Stimulated activated CD8-positive, alpha-beta memory T cell treated with anti-CD3 and anti-CD28 coated beads, Interleukin-15, amount 100 ng/mL, for 48 hours (primary cell): ENCODE measurements around the gene EXPH5.

Source experiments
- DNase-seq, 2 donors: peaks; one replicate each; pipeline ENCODE4 v3.0.0-alpha.2; 2020; ENCODE audit warnings: low read depth in 2 of 2

The EXPH5 gene

DNA sequence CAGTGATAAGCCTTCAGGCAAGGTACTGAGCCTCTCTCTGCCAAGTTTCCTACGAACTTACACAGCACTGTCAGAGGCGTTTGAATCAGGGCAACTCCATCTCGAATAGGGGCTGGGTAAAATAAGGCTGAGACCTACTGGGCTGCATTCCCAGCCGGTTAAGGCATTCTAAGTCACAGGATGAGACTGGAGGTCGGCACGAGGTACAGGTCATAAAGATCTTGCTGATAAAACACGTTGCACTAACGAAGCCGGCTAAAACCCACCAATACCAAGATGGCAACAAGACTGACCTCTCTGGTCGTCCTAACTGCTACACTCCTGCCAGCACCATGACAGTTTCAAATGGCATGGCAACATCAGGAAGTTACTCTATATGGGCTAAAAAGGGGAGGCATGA is 75.0 kb downstream of the EXPH5 start:
- no peak for DNase-seq

DNA sequence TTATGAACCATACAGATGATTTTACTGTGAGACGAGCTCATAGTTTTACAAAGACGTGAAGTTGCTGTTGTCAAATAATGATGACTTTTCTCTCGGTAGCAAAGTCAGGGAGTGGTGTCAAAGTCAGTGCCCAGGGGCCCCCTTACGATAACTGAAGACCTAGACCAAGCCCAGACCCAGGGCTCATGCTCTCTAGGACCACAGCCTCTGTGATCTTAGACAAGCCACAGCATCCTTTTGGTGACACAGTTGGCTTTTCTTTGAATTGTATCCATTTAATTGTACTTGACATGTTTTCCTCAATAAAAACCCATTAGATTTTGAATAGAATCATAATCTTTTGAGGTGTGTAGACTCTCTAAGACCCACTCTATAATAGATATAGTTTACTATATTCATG is 77.4 kb downstream of the EXPH5 start:
- no peak for DNase-seq

DNA sequence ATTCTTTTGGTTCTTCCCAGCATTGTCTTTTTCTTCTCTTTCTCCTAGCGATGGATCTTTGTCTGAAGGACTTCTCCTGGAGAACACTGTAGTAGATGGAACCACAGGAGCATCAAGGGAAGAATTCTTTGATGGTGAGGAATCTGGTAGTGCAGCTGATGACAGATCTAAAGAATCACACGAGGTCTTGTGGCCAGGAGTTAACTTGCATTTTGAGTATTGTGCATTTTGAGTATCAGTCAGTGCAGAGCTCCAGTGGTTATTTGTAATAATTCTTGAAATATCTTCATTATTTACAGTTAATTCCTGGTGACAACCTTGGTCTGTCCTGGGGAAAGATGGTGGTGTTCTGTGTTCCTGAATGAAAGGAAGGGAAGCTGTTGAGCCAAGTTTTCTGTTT is 80.9 kb downstream of the EXPH5 start:
- no peak for DNase-seq

DNA sequence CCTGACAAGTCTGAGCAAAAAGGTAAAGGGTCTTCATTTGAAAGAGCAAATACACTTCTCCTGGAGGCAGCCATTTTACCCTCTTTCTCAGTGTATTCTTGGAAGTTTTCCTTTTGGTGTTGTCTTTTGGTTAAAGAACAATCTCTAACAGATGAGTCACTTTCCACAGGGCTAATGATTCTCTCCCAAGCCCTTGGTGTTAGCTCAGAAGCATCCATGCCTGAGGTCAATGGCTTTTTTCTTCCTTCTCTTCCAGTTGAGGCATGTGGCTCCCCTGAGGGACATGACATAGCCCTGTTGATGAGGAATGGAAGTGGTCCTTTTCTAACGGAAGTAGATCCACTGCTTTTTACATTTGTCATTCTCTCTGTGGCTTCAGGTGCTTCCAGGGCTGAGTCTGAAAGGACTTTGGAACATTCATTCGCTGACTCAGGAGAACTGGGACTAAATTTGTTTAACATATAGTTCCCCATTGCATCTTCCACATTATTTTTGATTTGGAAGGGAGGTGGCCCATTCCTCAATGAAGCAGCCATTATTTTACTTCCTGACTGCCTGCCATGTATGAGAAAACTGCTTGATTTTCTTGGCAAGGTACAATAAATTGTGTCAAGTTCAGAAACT is 81.6 kb downstream of the EXPH5 start:
- no peak for DNase-seq

DNA sequence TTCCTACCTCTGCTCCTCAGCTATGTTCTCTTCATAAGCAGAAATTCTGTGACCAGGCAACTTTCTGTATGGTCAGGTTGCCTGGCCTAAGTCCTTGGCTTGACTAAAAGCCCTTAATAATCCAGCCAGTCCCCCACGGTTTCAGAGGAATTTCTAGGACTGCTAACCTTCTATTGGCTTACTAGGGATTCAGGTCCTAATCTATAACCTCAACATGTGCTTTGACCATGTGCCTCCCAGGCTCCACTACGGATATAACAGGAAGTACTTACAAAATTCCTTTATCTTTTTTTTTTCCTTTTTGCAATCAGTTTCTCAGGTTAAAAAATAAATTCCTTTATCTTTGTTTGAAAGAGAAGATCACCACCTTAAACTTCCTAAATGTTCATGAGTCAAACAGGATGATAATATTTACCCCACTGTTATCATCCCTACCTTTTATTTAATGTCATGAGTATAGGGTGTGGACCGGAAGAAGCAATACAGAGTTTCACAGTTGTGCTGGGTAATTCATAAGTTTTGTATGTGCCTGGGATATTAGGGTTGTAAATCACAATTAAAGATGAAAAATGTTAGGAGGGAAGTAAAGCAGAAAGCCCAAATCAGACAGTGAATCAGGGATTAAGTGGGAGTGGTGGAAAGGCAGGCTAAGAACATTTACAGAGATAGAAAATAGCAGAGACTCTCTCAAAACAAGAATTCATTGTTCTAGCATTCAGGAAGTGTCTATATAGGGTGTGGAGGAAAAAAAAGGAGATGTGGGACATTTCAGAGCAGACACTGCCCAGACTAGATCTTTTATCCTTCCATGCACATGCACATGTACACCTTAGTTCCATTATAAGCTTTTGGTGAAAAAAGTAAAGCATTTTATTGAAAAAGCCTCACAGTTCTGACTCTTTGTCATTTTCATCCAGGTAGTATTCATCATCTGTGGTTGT is 84.6 kb downstream of the EXPH5 start:
- no peak for DNase-seq

DNA sequence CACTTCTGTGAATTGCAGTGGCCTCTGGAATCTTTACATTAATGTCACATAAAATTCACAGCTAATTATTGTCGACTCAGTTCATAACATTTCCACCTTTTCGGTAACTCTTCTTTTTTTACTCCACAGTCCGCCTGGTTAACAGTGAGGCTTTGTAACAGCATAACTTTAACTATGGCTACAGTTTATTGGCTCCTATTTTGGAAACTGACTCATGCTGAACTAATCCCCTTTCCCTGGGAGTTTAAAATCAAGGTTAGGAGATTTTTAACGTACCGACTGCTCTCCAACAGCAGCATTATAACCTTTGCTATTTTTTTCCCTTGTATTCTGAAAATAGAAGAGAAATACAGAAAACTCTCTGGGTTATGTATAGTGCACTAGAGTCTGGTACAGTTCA is 92.2 kb downstream of the EXPH5 start:
- no peak for DNase-seq

DNA sequence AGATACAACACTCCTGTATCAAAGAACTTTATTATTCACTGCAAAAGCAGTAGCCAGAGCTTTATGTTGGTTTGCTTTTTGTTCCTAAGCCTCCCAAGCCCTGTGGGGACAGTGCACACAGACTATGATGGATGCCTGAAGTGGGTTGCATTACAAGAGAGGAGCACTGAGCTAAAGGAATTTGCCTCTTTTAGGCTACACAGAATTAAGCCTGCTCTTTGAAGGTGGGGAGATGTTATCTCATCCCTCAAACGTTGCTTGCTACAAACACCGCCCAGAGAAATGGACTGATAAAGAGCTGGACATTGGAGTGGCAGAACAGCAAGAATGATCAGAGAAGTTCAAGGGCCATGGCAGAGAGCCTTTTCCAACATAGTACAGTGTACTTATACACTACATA is 92.8 kb downstream of the EXPH5 start:
- DNase-seq, result no peak

DNA sequence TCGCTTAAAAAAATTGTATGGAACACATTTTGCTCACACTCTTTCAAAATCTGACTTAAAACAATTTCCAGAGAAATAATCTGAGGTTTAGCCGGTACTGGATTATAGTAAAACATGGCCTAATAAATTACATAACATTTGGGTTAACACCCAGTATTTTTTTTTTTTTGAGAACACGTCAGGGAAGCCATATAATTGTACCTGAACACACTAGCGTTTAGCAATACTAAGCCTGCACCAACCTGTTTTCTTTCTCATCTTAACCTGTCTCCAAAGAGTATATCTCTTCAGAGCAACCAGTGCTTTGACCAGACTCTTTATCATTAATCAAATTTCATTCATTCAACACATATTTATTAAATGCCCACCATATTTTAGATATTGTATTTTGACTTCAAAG is 93.4 kb downstream of the EXPH5 start:
- DNase-seq, result no peak

DNA sequence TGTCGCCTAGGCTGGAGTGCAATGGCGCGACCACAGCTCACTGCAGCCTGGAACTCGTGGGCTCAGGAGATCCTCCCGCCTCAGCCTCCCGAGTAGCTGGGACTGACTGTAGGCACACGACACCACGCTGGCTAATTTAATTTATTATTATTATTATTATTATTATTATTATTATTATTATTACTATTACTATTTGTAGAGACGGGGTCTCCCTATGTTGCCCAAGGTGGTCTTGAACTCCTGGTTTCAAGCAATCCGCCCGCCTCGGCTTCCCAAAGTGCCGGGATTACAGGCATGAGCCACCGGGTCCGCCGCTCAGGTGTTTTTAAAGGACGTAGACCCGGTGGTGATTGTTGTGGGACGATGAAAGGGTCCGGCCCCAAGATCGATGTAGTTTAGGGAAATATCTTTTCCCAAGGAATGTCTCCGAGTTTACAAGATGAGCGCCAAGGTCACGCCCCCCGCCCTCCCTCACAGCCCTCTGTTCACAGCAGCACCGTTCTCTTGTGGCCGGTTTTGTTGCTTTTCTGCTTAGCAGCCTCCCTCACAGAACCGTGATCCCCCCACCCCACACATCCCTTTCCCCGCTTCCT is 94.7 kb downstream of the EXPH5 start:
- no peak for DNase-seq

DNA sequence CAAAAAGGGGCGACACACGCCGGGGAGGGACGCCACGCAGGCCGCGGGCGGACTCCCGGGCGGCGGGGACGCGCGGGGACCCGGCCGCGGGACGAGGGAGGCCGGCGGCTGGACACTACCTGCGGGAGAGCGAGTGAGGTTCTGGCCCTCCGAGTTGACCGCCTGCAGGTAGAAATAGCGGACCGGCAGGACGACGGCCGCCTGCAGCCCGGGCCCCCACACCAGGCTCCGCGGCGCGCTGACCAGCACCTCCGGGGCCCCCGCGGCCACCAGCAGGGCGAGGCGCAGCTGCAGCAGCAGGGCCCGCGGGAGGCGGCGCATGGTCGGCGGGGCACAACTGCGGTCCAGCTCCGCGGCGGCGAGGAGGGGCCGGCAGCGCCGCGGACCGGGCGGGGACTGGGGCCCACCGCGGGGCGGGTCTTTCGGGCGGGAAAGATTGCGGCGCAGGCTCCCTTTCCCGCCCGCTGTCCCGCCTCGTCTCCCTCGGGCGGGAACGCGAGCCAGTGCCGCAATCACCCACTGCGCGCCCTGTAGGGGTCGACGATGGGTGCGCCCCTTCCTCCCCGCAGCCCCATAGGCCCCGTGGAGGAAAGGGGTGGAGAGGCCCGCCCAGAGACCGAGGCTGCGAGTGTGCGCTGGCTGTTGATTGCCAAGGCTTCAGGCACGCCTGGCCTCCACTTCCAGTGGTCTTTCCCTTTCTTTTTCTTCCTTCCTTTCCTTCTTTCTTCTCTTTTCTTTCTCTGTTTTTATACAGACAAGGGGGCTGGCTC is 95.3 kb downstream of the EXPH5 start, which contains the start of gene POGLUT3:
Gene POGLUT3, minus strand, starts transcription at position 339 of the 770 bp plus-strand sequence. Its CDS starts 18 bp downstream, at position 321.
- DNase-seq, result peak; percentile 16 to 21

DNA sequence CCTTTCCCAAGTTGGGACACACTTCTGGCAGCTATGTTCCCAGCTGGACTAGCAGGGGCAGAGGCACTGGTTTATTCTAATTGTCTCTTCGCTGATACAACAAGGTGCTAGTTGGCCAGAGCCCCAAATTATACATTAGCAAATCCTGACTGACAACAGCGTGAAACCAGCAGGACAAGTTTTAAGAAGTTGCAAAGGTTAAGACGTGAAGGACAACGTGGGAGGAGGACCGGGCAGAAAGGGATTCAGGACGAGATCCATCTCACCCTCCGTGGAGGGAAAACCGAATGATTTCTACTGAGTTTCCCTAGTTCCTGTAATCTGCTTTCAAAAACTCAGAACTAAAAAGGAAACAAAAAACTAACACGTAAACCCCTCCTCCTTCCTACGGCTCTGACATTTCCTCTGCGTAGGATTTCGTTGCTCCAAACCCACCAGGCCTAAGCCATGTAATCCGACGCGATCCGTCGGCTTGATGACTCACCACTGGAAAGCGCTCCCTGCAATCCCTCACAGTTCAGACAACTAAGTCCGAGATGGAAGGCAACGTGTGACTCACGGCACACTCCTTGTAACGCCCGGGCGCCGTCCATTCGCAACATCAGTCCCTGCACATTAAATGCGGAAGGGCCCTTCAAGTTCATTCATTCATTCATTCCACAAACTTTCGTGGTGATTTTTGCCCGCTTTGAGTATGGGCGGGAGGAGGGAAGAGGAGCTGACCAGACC is 96.1 kb downstream of the EXPH5 start:
- DNase-seq, result peak; percentile 45 to 66

DNA sequence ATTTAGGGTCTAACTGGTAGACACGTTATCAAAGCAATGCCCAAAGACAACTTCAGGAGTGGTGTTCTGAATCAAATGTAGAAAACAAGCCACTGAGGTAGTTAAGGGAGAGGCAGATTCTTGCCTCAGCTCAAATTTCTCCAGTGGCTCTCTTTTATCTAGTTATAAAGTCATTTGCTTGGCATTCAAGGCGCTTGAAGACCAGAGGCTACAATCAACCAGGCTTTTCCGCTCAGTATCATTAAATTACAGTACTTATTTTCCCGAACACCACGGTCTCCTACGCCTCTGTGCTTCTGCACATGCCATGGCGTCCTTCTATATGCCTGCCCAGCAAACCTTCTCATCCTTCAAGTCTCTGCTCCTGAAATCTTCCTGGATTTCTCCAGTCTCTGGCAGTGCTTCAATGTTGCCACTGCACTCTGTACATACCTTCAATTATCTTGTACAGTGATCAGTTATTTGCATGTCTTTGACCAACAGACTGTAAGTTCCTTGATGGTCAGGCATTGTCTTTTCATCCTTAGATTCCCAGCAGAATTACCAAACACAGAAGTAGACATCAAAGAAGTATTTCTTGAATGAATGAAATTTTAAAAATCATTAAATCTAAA is 96.8 kb downstream of the EXPH5 start:
- DNase-seq, result no peak

DNA sequence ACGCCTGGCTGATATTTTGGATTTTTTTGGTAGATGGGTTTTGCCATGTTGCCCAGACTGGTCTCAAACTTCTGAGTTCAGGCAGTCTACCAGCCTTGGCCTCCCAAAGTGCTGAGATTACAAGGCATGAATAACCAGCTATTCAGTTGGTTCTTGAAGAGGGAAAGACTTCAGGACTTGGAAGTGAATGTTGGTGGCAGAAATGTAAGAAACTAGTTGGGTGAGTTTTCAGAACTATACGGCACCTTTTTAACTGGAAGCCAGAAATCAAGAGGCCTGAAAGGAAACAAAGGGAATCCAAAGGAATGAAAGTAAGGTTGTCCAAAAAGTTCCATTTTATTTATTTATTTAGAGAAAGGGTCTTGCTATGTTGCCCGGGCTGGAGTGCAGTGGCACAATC is 98.2 kb downstream of the EXPH5 start:
- DNase-seq, result no peak

DNA sequence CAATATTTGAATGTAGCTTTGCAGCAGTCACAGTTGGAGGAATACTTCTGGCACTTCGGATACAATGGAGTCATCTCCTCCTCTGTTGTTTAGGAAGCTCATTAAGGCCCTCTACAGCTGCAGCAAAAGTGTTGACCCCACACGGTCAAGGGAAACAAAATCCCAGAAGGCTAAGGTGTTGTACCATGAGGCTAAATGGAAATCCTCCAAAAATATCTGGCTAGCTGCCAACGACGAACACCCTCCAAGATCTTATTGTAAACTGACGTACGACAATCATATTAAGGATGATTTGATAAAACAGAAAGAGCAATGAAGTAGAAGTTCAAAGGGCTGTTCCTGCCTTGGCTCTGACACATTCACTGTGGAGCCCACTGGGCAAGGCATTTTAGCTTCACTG is 99.4 kb downstream of the EXPH5 start:
- no peak for DNase-seq

DNA sequence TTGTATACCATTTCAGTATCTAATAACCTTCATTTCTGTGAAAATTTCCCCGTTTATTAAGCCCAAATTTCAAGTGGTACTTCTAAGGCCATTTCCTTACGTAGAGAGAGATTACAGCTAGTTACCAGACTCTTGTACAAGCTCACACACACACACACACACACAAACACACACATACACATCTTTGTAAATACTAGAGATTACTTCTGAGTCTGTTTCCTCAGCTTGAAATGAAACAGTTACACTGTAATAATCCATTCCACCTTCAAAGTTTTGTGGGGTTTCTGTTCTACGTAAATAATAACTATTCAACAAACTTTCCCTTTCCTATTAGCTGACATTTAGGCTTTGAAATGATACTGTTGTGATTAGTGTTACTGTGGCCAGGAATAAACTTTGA is 101.6 kb downstream of the EXPH5 start:
- DNase-seq, result no peak

DNA sequence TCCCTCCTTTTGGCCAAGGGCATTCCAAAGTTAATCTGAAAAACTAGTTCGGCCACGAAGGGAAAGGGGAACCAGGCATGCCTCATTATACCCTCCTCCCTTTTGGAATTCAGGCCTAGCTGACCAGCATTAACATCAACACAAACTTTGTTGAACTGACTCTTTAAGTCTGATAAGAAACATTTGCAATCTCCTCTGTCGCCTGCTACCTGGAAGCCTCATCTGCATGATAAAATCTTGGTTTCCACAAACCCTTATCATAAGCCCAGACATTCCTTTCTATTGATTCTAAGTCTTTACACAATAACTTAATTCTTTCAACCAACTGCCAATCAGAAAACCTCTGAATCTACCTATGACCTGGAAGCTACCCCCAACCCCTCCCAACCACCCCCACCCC is 106.7 kb downstream of the EXPH5 start:
- no peak for DNase-seq

DNA sequence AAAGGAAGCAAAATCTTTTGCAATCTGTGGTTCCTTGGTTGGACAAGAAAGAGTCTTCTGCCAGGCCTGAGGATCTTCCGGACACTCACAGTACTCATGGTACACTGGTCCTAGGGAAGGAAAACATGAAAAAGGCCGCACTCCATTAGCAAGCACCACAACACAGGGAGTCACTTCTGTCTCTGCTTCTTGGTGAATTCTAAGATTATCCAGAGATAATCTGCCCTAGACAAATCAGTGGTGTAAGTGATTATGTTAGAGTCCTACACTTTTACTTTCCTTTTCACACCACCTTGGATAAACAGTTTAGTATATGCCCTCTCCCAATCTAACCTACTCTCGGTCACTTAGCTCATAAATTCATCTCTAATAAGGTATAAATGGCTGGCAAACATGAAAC is 107.2 kb downstream of the EXPH5 start:
- DNase-seq, result no peak

DNA sequence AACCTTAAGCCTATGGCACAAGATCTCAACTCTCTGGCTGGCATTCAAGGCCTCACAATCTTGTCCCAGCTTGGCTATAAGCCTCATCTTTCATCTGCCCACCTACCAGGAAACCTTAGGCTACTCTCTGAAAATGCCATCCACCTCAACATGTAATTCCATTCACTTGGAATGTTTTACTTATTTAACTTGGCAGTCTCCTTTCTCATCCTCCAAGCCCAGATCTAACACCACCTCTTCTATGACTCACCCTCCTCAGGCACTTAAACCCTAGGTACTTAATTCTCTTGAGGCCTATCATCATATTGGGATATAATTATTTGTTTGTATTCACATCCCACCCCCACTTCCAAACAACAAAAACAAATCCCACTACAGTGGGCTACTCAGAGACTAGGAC is 110.4 kb downstream of the EXPH5 start:
- no peak for DNase-seq

DNA sequence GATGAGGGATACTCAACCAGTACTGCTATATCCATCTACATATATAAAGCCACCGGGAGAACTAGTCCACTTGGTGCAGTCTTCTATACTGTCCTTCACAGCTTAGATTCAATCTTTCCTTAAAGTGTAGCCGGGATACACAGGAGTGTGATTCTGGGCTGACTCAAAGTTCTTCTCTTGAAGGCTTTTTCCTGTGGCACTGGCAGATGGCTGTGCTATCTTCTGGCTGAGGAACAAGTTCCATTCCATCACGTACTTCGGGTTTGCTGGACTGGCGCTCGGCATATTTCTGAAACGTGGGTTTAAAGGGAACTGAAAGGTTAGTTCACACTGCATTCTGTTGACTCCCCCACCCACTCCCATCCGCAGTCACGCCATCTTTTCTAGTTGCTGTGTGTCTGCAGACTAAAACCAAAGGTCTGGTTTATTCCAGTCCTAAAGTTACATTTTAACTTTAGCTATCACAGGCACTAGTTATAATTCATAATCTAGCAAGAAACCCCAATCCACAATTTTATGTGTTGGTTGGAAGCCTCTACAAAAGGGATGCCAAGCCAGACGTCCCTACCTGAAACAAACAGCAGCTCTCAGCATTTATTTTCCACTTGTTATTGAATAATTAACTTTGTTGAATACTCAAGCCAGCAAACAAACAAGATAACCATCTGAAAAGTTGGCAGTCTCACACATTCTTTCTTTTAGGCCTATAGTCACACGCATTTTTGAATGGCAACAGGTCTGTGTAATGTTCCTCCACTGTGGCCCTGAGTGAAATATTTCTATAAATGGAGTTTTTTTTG is 118.7 kb downstream of the EXPH5 start:
- no peak for DNase-seq

DNA sequence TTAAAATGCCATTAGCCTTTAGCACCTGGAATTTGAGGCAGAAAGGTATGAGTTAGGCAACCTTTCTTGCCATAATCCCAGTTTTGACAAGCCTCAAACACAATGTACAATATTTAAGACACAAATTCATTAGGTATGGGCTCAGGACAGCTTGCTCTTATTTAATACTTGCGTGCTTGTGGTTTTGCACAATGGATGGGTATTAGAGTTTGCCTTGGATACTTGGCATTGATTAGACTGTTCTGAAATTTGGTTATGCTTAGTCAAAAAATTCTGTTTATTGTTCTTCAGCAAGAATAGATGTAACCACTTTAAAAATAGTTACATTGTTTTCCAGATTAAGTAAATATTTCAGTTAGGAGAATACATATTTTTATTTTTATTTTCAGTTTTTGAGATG is 120.9 kb downstream of the EXPH5 start:
- DNase-seq, result no peak
